Mucosa of descending colon (tissue), 3 donors: ENCODE measurements around the gene NHLH1. TPM values are rescaled to one million over a fixed set of nuclear protein-coding genes. Genes with fewer than 3 reads are reported as not detected.

Source experiments
- ATAC-seq: fragments of 200-7000 bp; cut with Tn5 transposase; one replicate; pipeline ENCODE4 v1.9.1; 2020; ENCODE audit warnings: mild to moderate bottlenecking, moderate library complexity
- DNase-seq, 3 donors: peaks; one replicate each; pipeline ENCODE4 v3.0.0-alpha.2; 2020
- H3K36me3 ChIP-seq: fragments of 200-600 bp; one replicate; pipeline ENCODE4 v1.8.0; 2021; ENCODE audit warnings: low read depth, mild to moderate bottlenecking
- H3K4me1 ChIP-seq: fragments of 200-600 bp; one replicate; pipeline ENCODE4 v1.8.0; 2021; ENCODE audit warnings: low read depth, mild to moderate bottlenecking
- H3K4me3 ChIP-seq: fragments of 200-600 bp; one replicate; pipeline ENCODE4 v1.8.0; 2021; ENCODE audit warnings: mild to moderate bottlenecking
- H3K9me3 ChIP-seq: fragments of 200-600 bp; one replicate; pipeline ENCODE4 v1.8.0; 2021; ENCODE audit warnings: mild to moderate bottlenecking
- CTCF ChIP-seq: fragments of 200-600 bp; IDR thresholded peaks from one replicate; pipeline ENCODE4 v1.8.0; 2022; ENCODE audit warnings: antibody characterized with exemption, mild to moderate bottlenecking
- intact Hi-C, 2 donors: fragments of 100-400 bp; cut with DNase I in 1 of 2; cut with micrococcal nuclease in 1 of 2; formaldehyde crosslinking; loops; one replicate each; pipeline versions ENCODE4 v1.11.0 to v1.11.1; 2022; cut with DNase I, micrococcal nuclease
- total RNA-seq, 3 donors: library from RNA; stranded (reverse); fragmentation: NEBNext Ultra II Directional in 2 of 3; extraction: Animal tissue kit (Norgen Biotek cat#: 25700) in 2 of 3; gene quantifications; one replicate each; pipeline versions ENCODE4 v1.2.1 to v1.2.4, GENCODE V29; 2021 to 2023
- donor health status: DM: no; HTN: no; CAD: no; lungs with moderate emphysema.
- donor health status: DM: no; HTN: no; CAD: no.
- donor health status: DM: no; HTN: yes; CAD: no.

Gene NHLH1
- total RNA-seq, 3 donors from 2014 or later: 0.14 to 0.16 (median 0.14) TPM

GRCh38 chr1:160419838-160420169 is 52.9 kb downstream of the NHLH1 start:
- Histone ChIP-seq H3K4me3 (no peak overlapping the region), H3K36me3 (no peaks in the 10 kb centered on the region), H3K9me3 (no peaks in the 10 kb centered on the region), H3K4me1 (no peaks in the 10 kb centered on the region)
- DNase-seq: no peak
- TF ChIP-seq CTCF: no peak
- intact Hi-C loops: no loop called here
- ATAC-seq: no peak

- intact Hi-C loops: no loop called here
- no peaks in the 10 kb centered on the region for H3K4me1 ChIP-seq
- H3K36me3 ChIP-seq: no peaks in the 10 kb centered on the region
- H3K9me3 ChIP-seq: no peaks in the 10 kb centered on the region
- DNase-seq: no peak
- peak; percentile 36 for ATAC-seq
- no peak overlapping the region for H3K4me3 ChIP-seq
- TF ChIP-seq CTCF: no peak
Measured at GRCh38 chr1:160420881-160421842, 54.3 kb downstream of the NHLH1 start.

GRCh38 chr1:160421881-160422280 is 55.0 kb downstream of the NHLH1 start:
- no peaks in the 10 kb centered on the region for H3K36me3 ChIP-seq
- no peak overlapping the region for H3K4me3 ChIP-seq
- H3K4me1 ChIP-seq: no peaks in the 10 kb centered on the region
- DNase-seq (no peak), ATAC-seq (no peak)
- TF ChIP-seq CTCF: no peak
- H3K9me3 ChIP-seq: no peaks in the 10 kb centered on the region
- intact Hi-C loops: no loop called here

Other genes starting within 250 kb of the NHLH1 start
- under 1 TPM in 1 of 3 donors, not detected in 2; 0.16 TPM for gene ATP1A4, start 215.5 kb upstream of the NHLH1 start, total RNA-seq
- under 1 TPM in 2 of 3 donors, not detected in 1; 0.34 to 0.82 TPM for gene CASQ1, start 176.5 kb upstream of the NHLH1 start, total RNA-seq
- 100 to 1,000 TPM in 1 of 3 donors, 10 to 100 TPM in 2; 31.6 to 125 (median 36.6) TPM for gene PEA15, start 161.7 kb upstream of the NHLH1 start, total RNA-seq
- 100 to 1,000 TPM in 2 of 3 donors, 10 to 100 TPM in 1; 96.7 to 146 (median 123) TPM for gene DCAF8, start 104.5 kb upstream of the NHLH1 start, total RNA-seq
- 10 to 100 TPM; 53.7 to 82.0 (median 76.3) TPM for gene PEX19, start 81.9 kb upstream of the NHLH1 start, total RNA-seq
- gene COPA, start 23.8 kb upstream of the NHLH1 start, total RNA-seq: 100 to 1,000 TPM; 141 to 165 (median 151) TPM
- 100 to 1,000 TPM in 1 of 3 donors, 10 to 100 TPM in 2; 70.4 to 104 (median 95.8) TPM for gene NCSTN, start 23.7 kb upstream of the NHLH1 start, total RNA-seq
- gene VANGL2, start 33.5 kb downstream of the NHLH1 start, total RNA-seq: 1 to 10 TPM; 5.2 to 8.9 (median 8.7) TPM
- 1 to 10 TPM; 1.2 to 2.6 (median 2.4) TPM for gene SLAMF6, start 156.2 kb downstream of the NHLH1 start, total RNA-seq
- 1 to 10 TPM; 3.8 to 7.3 (median 6.6) TPM for gene CD84, start 212.4 kb downstream of the NHLH1 start, total RNA-seq